Right atrium auricular region (tissue), 2 donors: ENCODE data around the gene CDH13. TPM values are rescaled to one million over a fixed set of nuclear protein-coding genes. Genes with fewer than 3 reads are reported as not detected.

Experiments used
- DNase-seq: peaks from one replicate; pipeline ENCODE4 v3.0.0-alpha.2; 2019; ENCODE audit warnings: low spot score
- H3K27ac ChIP-seq, 2 donors: fragments of 200-600 bp; sonication (generic); 1 replicate in 1 of 2; 2 replicates in 1 of 2; pipeline ENCODE4 v1.5.1; 2016 to 2019
- H3K27me3 ChIP-seq, 2 donors: fragments of 200-600 bp; sonication (generic); one replicate each; pipeline versions ENCODE4 v1.5.1 to v1.6.0; 2017 to 2019
- H3K36me3 ChIP-seq: fragments of 200-600 bp; sonication (generic); one replicate; pipeline ENCODE4 v1.5.1; 2016
- H3K4me1 ChIP-seq, 2 donors: fragments of 200-600 bp; sonication (generic); one replicate each; pipeline versions ENCODE4 v1.5.1 to v1.6.0; 2017 to 2019
- H3K4me3 ChIP-seq, 2 donors: fragments of 200-600 bp; sonication (generic); 1 replicate in 1 of 2; 2 replicates in 1 of 2; pipeline ENCODE4 v1.5.1; 2017 to 2019; ENCODE audit warnings: mild to moderate bottlenecking in 1 of 2, moderate library complexity in 1 of 2
- H3K9me3 ChIP-seq, 2 donors: fragments of 200-600 bp; sonication (generic); one replicate each; pipeline ENCODE4 v1.5.1; 2019
- total RNA-seq, 2 donors: library from RNA; depleted of rRNA; stranded (reverse); fragments of >200 nt; gene quantifications; one replicate each; pipeline ENCODE4 v1.1.0, GENCODE V29; 2016
- TF ChIP-seq, protein P1 (sequence below), 2 donors: fragments of 200-600 bp; sonication (generic); IDR thresholded peaks; one replicate each; pipeline ENCODE4 v1.5.1; 2019; ENCODE audit warnings: antibody characterized with exemption in 2 of 2

CDH13 gene
- total RNA-seq, 2 donors from 2014 or later = 75.4 to 85.9 TPM

- H3K36me3 ChIP-seq = no peaks in the 10 kb centered on the region
- DNase-seq = no peak
- H3K27me3 ChIP-seq = no peaks in the 10 kb centered on the region
- TF ChIP-seq, protein P1, sequence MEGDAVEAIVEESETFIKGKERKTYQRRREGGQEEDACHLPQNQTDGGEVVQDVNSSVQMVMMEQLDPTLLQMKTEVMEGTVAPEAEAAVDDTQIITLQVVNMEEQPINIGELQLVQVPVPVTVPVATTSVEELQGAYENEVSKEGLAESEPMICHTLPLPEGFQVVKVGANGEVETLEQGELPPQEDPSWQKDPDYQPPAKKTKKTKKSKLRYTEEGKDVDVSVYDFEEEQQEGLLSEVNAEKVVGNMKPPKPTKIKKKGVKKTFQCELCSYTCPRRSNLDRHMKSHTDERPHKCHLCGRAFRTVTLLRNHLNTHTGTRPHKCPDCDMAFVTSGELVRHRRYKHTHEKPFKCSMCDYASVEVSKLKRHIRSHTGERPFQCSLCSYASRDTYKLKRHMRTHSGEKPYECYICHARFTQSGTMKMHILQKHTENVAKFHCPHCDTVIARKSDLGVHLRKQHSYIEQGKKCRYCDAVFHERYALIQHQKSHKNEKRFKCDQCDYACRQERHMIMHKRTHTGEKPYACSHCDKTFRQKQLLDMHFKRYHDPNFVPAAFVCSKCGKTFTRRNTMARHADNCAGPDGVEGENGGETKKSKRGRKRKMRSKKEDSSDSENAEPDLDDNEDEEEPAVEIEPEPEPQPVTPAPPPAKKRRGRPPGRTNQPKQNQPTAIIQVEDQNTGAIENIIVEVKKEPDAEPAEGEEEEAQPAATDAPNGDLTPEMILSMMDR (IDR thresholded peaks at IDR 0.05) = no peak
- no peaks in the 10 kb centered on the region for H3K9me3 ChIP-seq
- no peak overlapping the region for H3K4me3 ChIP-seq
- H3K27ac ChIP-seq = no peak overlapping the region
- H3K4me1 ChIP-seq = peaks cover 0 to 6% of the 10 kb centered on the region in 2 donors
These were observed 378.3 kb downstream of the CDH13 start for GRCh38 chr16:83004868-83005652.

DNA sequence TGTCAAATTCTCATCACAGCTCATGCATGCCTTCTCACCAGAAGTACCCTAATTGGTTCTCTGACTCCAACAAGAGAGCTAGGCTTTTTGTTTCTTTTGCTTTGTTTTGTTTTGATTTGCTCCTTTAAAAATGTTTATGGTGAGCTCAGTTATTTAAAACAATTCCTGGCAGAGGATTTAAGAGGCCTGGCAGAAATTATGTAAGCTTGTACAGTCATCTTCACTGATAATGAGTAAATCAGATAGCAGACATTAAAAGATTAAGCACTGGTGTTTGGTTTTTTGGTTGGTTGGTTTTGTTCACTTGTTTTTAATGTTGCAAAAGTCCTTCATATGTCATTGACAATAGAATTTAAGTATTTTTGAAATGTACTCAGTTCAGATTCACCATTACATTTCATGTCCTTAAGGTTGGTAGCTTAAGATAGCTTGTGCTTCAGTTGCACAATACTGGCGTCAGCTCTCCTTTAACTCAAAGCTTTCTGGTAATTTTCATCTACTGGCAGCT lies 378.9 kb downstream of the CDH13 start:
- Histone ChIP-seq H3K27ac (no peak overlapping the region), H3K4me1 (peaks cover 0 to 6% of the 10 kb centered on the region in 2 donors), H3K9me3 (no peaks in the 10 kb centered on the region), H3K27me3 (no peaks in the 10 kb centered on the region), H3K36me3 (no peaks in the 10 kb centered on the region), H3K4me3 (no peak overlapping the region)
- TF ChIP-seq, protein P1 (IDR thresholded peaks at IDR 0.05) = no peak
- no peak for DNase-seq

GRCh38 chr16:83010776-83011720 lies 384.3 kb downstream of the CDH13 start:
- H3K36me3 ChIP-seq = no peaks in the 10 kb centered on the region
- no peaks in the 10 kb centered on the region for H3K27me3 ChIP-seq
- no peak overlapping the region for H3K27ac ChIP-seq
- no peak overlapping the region for H3K4me3 ChIP-seq
- H3K4me1 ChIP-seq = no peaks in the 10 kb centered on the region
- H3K9me3 ChIP-seq = no peaks in the 10 kb centered on the region
- no peak for DNase-seq
- TF ChIP-seq, protein P1 (IDR thresholded peaks at IDR 0.05) = no peak

GRCh38 chr16:83011939-83012338 lies 385.2 kb downstream of the CDH13 start:
- DNase-seq = no peak
- H3K27ac ChIP-seq = no peak overlapping the region
- H3K27me3 ChIP-seq = no peaks in the 10 kb centered on the region
- no peak overlapping the region for H3K4me3 ChIP-seq
- TF ChIP-seq, protein P1 (IDR thresholded peaks at IDR 0.05) = no peak
- no peaks in the 10 kb centered on the region for H3K9me3 ChIP-seq
- H3K36me3 ChIP-seq = no peaks in the 10 kb centered on the region
- H3K4me1 ChIP-seq = no peaks in the 10 kb centered on the region

- Histone ChIP-seq H3K27ac (no peak overlapping the region), H3K36me3 (no peaks in the 10 kb centered on the region)
These were observed 386.3 kb downstream of the CDH13 start for GRCh38 chr16:83013071-83013470.

More at GRCh38 chr16:83013071-83013470, 386.3 kb downstream of the CDH13 start:
- no peaks in the 10 kb centered on the region for H3K4me1 ChIP-seq
- no peaks in the 10 kb centered on the region for H3K27me3 ChIP-seq
- TF ChIP-seq, protein P1 (IDR thresholded peaks at IDR 0.05) = no peak
- no peak for DNase-seq
- H3K9me3 ChIP-seq = no peaks in the 10 kb centered on the region
- no peak overlapping the region for H3K4me3 ChIP-seq
